ENCODE data around the gene CDH5.

The CDH5 gene

DNA sequence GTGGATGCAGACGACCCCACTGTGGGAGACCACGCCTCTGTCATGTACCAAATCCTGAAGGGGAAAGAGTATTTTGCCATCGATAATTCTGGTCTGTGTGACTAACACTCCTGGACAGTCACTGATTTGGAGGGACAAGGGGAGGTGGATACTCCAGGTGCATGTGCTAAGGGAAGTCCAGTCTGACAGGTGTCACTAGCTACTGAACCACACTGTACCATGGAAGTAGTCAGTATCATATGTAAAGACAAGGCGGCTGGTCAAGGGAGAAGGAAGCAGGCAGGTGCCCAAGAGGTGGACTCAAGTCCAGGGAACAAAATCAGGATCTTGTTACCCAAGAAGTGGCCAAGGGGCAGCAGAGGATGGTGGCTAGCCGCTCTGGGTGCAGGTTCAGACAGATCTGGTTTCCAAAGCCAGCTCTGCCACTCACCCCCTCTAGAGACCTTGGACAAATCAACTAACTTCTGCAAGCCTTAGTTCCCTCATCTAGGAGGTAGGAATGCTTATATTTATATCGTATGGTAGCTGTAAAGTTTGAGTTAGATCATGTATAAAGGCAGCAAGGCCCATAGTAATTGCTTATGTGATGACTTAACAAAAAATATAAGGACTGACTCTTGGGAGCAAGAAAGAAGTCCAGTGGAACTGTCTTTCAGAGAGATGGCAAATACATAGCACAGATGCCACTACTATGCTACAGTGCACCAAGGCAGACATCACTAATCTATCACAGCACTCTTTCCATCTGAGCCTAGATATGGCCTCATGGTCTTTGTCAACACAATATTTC is 22.1 kb downstream of the CDH5 start:
- H3K4me3 ChIP-seq = no peak overlapping the region
- H3K27ac ChIP-seq = no peak overlapping the region

DNA sequence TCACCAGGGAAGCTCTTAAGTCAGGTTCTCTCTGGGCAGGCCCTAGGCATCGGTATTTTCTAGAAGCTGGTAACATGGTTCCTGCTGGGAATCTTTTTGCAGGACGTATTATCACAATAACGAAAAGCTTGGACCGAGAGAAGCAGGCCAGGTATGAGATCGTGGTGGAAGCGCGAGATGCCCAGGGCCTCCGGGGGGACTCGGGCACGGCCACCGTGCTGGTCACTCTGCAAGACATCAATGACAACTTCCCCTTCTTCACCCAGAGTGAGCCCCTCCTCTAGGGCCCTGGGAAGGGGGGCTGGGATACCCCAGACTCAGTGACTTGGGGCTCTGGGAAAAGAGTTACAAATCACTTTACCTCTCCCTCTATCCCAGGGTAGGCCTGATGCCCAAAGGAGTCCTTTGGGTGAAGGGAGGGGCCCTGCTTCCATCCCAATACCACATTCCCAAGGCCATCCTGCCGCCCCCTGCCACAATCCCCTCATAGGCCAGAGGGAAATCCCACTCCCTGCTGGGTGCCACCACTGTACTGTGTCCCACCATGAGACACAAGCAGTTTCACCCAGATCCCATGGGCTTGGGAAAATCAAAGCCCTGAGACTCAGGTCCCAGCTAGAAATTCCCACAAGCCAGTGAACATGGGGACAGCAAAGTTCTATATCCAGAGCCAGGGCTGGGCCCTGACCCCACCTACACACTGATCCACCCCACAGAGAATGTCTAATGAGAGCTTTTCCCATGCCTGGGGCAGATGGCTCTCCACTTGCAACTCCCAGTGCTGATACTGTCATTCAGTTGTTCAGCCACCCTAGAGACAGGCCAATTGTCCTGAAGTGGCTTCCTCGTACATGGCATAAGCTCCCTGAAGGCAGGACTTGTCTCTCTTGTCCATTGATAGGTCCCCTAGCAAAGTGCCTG is 23.0 kb downstream of the CDH5 start:
- Histone ChIP-seq H3K4me3 (no peak overlapping the region), H3K27ac (no peak overlapping the region)

DNA sequence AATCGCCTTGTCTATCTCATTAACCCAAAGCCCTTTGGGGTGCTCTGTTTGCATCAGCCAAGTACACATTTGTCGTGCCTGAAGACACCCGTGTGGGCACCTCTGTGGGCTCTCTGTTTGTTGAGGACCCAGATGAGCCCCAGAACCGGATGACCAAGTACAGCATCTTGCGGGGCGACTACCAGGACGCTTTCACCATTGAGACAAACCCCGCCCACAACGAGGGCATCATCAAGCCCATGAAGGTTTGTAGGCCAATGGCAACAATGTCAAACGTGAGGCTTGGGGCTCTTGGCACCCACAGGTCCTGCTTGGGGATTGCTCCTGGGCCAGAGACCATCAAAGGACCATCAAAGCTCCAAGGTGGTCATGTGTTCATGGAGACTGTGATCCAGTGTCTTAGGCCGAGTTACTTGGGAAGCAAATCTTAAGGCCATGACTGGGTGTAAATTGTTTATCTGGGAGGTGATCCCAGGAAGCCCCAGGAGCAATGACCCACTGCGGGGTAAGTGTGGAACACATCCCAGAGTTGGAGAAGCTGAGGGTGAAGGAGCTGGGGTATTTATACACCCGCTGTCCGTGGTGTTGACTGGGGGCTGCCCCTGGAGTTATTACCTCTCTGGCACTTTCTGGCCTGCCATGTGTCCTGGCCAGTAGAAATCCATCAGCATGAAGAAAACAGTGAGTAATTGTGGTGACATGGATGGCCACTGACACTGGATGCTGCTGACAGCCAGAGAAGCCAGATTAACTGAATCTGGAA is 24.0 kb downstream of the CDH5 start:
- H3K27ac ChIP-seq = no peak overlapping the region
- no peak overlapping the region for H3K4me3 ChIP-seq

DNA sequence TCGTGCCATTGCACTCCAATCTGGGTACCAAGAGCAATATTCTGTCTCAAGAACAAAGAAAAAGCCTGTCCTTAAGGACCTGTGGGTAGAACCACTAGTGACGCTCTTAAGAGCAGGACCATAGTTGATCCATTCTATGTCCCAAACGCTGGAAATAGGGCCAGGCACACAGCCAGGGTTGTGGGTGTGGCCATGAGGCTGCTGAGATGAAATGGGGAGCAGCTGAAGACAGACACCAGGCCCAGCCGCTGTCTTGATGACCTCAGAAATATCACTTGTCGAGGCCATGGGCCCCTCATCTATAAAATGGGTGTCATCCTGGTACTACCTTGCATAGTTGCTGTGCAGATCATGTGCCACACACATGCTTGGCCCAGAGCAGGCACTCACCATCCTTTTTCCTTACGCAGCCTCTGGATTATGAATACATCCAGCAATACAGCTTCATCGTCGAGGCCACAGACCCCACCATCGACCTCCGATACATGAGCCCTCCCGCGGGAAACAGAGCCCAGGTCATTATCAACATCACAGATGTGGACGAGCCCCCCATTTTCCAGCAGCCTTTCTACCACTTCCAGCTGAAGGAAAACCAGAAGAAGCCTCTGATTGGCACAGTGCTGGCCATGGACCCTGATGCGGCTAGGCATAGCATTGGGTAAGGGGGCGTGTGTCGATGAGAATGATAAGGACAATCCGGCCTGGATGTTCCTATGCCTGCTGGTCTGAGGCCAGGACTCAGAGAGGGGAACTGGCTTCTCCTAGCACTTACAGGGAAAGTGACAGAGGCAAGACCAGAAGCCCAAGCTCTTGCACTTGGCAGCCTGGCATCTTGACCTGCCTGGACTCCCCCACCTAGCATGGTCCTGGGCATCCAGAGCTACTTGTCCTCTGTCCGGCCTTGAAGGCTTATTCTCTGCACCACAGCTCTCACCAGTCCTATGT is 25.5 kb downstream of the CDH5 start:
- H3K4me3 ChIP-seq = no peak overlapping the region
- no peak overlapping the region for H3K27ac ChIP-seq

DNA sequence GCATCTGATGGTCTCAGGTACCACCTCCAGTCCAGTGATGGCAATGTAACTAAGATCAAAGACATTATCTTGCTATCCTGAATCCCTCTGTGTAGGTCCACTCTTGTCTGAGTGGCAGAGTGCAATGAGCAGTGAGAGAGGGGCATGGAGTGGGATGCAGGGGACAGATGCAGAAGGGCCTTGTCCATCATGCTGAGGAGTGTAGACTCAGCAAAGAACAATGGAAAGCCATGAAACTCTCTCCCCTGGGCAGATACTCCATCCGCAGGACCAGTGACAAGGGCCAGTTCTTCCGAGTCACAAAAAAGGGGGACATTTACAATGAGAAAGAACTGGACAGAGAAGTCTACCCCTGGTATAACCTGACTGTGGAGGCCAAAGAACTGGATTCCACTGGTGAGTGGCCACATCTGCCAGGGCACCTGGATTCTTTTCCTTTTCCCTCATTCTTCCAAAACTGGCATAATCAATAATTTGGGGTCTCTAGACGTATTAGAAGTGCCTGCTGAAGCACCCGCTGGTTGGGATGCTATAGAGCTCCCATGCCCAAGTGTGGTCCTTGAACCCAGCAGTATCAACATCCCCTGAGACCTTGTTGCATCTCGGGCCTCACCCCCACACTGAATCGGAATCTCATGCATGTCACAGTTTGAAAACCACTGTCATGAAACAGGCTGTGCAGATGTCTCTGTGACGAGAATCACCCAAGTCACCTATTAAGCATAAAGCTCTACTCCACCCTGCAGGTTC is 29.5 kb downstream of the CDH5 start:
- Histone ChIP-seq H3K27ac (no peak overlapping the region), H3K4me3 (no peak overlapping the region)

DNA sequence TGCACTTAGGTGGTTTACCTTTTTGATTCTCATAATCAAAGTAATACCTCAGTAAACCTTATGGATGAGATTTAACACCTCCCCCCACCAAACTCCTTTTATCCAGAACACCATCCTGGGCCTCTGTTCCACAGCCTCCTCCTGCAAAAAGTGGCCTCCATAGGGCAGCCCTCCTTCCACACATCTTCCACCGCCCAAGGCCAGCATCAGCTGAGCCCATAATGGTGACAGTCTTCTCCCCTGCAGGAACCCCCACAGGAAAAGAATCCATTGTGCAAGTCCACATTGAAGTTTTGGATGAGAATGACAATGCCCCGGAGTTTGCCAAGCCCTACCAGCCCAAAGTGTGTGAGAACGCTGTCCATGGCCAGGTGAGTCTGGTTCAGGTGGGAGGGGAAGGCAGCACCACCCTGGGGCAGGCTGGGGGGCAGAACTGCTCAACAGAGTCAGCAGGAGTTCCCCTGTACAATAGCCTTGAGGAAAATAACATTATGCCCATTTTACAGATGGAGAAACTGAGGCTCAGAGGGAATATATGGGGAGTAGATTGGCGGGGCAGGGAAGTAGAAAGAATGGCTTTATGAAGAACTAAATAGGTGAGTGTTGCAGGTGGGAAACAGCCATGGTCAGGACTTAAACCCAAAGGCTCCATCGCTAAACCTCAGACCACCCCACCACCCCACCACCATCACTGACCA is 31.4 kb downstream of the CDH5 start:
- Histone ChIP-seq H3K27ac (no peak overlapping the region), H3K4me3 (no peak overlapping the region)

DNA sequence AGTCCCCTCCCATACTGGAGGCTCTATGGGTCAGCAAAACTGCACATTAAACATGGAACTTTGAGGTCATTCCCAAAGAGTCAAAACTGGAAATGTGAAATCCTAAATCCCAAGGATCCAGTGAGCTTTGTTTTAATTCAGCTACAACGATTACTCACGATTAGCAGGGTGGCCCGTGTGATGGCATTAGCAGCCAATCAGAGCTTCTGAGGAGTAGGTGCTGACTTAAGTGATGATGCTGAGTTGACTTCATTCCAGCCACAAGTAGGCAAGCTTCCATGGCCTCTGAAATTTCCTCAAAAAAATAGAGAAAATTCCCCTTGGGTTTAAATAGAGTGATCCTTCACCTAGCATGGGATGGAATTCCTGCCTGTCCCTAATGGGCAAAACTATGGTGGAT is 32.5 kb downstream of the CDH5 start:
- H3K4me3 ChIP-seq = no peak overlapping the region
- H3K27ac ChIP-seq = no peak overlapping the region

DNA sequence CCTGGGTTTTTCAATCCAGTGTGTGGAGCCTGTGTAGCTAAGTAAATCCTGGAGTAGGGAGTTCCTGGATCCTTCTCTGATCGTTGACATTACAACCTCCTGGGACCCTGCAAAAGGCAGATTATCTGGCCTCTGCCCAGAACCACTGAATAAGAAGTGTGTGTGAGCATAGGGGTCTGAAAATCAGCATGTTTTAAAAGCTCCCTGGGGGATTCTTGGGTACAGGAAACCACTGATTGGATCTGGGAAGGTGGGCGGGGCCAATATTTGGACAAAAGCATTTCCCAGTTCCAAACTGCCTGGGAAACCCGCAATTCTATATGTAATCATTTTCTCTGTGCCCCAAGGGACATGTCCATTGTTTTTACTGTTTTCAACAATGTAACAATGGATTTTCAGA is 33.4 kb downstream of the CDH5 start:
- no peak overlapping the region for H3K27ac ChIP-seq
- H3K4me3 ChIP-seq = no peak overlapping the region

DNA sequence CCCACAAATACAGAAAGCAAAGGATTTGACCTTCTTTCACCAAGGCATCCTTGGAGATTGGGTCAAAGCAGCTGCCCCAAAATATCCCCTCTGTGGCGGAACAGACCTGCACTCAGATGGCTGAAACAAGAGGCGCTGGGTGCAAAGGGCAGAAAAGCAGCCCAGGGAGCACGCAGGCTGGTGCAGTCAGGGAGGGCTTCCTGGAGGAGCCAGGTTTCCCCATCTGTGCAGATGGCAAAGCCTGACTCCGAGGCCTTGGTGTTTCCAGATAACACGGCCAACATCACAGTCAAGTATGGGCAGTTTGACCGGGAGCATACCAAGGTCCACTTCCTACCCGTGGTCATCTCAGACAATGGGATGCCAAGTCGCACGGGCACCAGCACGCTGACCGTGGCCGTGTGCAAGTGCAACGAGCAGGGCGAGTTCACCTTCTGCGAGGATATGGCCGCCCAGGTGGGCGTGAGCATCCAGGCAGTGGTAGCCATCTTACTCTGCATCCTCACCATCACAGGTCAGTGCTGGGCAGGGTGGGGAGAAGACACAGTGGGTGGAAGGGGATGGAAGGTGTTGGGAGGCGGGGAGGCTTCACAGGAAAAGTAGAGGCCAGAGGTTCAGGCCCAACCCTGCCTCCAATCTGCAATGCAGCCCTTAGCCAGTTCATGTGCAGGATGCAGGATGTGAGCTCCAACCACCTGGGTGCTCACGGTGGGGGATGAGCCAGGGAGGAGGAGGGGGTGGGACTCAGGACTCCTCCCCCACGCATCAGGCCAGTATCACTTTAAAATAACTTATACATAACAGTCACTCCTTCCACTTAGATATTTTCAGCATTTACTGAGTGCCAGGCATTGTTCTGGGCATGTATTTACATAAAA is 34.3 kb downstream of the CDH5 start:
- H3K27ac ChIP-seq = no peak overlapping the region
- no peak overlapping the region for H3K4me3 ChIP-seq

DNA sequence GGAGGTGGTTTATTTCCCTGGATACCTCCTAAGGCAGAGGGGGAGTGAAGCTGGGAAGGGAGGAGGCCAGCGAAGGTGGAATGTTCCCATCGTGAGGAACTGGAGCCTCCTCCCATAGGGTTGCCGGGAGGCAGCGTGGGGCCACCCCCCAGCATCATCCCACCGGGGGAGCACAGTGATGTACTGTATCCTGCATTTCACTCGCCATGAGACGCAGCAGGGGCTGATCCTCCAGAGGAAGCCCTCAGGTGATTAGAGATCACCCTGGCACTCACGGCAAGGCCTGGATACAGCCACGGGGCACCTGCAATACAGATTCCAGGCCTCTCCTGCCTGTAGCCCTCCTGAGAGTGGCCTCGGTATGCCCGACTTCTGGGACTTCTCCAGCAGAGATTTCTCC is 35.1 kb downstream of the CDH5 start:
- Histone ChIP-seq H3K4me3 (no peak overlapping the region), H3K27ac (no peak overlapping the region)

DNA sequence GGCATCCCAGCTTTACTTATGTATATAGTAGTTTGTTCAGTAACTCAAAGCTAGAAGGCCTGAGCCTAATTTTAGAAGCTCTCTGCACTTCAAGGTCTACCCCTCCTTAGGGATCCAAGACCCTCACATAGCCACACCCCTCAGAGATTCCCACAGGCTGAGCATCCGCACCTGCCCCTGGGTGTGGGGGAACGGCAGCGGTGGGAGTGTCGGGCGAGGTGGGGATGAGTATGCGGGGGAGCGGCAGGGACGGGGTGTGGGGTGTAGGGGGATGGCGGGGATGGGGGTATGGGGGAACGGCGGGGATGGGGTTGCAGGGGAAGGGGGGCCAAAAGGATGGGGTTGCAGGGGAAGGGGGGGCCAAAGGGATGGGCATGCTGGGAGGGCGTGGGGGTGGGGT is 35.7 kb downstream of the CDH5 start:
- H3K27ac ChIP-seq = no peak overlapping the region

DNA sequence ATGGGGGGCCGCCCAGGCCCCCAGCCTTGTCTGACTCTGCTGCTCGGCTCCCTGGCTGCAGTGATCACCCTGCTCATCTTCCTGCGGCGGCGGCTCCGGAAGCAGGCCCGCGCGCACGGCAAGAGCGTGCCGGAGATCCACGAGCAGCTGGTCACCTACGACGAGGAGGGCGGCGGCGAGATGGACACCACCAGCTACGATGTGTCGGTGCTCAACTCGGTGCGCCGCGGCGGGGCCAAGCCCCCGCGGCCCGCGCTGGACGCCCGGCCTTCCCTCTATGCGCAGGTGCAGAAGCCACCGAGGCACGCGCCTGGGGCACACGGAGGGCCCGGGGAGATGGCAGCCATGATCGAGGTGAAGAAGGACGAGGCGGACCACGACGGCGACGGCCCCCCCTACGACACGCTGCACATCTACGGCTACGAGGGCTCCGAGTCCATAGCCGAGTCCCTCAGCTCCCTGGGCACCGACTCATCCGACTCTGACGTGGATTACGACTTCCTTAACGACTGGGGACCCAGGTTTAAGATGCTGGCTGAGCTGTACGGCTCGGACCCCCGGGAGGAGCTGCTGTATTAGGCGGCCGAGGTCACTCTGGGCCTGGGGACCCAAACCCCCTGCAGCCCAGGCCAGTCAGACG is 36.2 kb downstream of the CDH5 start:
- Histone ChIP-seq H3K27ac (no peak overlapping the region), H3K4me3 (no peak overlapping the region)

More for the DNA sequence above, 35.7 kb downstream of the CDH5 start:
- H3K4me3 ChIP-seq = no peak overlapping the region

DNA sequence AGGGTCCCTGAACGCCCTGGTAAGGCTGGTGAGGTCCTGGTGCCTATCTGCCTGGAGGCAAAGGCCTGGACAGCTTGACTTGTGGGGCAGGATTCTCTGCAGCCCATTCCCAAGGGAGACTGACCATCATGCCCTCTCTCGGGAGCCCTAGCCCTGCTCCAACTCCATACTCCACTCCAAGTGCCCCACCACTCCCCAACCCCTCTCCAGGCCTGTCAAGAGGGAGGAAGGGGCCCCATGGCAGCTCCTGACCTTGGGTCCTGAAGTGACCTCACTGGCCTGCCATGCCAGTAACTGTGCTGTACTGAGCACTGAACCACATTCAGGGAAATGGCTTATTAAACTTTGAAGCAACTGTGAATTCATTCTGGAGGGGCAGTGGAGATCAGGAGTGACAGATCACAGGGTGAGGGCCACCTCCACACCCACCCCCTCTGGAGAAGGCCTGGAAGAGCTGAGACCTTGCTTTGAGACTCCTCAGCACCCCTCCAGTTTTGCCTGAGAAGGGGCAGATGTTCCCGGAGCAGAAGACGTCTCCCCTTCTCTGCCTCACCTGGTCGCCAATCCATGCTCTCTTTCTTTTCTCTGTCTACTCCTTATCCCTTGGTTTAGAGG is 37.1 kb downstream of the CDH5 start:
- H3K4me3 ChIP-seq = no peak overlapping the region
- H3K27ac ChIP-seq = no peak overlapping the region

DNA sequence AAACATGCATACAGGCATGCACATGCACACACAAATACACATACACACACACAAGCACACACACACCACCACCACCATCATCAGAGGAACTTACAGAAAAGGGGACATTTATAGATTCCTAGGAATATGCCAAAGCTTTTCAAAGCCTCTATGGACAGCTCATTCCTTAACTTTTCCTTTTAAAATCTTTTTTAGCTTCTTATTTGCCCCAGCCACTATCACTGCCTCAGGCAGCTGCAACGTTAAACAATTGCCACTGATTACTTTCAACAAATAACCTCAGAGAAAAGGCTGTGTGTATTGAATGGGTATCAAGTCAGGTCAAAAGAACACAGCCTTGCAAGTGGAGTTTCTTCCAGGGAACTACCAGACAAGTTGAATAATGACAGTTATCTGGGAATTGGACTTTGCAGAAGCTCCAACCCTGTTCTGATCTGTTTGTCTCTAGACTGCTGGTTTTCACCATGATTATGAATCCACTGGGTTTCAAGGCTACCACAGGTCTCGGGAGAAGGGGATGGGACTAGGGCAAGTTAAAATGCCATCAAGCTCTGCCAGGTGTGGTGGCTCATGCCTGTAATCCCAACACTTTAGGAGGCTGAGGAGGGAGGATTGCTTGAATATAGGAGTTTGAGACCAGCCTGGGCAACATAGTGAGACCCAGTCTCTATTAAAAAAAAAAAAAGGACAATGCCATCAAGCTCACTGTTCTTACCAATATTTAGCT is 38.7 kb downstream of the CDH5 start:
- H3K4me3 ChIP-seq = no peak overlapping the region
- no peak overlapping the region for H3K27ac ChIP-seq

DNA sequence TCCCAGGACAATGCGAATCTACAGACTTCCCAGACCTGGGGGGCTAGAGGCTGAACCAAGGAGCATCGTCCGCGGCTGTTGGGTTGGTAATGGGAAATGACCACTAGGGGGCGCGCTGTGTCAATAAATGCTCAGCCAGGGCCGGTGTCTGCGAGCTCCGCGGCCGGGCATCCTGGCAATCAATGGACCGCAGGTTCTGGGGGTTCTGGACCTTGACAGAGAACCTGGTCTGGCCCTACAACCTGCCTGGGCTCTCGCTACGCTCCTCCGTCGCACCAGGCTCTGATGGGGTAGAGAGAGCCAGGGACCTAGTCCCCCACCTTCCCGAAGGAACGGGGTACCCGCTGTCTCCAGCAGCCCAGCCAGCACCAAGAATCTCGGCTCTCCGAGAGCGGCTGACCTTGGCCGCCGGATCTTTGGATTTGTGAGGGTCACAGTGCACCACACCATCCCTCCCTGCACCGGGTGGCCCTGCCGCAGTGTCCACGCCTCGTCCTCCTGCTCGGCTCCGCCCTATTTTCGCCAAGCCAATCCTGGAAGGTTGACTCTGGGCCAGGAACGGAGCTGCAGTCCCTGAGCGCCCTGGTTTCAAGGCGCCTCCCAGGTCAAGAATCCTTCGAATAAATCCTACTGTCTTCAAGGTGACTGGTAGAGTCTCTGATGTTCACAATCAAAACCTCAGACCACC is 40.2 kb downstream of the CDH5 start:
- H3K27ac ChIP-seq = peak overlapping the region in 4 of 21 experiments; percentile 12 to 52 (median 28)
- peak overlapping the region; percentile 26 to 56 (median 37) for H3K4me3 ChIP-seq
